Stomach (tissue), 19 donors: ENCODE measurements around the gene LMCD1. TPM values are rescaled to one million over a fixed set of nuclear protein-coding genes. Genes with fewer than 3 reads are reported as not detected.
A peak's percentile ranks its signal among the peaks of the same experiment; 100 is the strongest.

Source experiments
- DNase-seq, 2 donors: peaks; one replicate each; pipeline versions ENCODE4 v3.0.0 to v3.0.0-alpha.2; 2013 to 2019
- H3K27ac ChIP-seq, 5 donors: fragments of 200-600 bp in 4 of 5; sonication (generic) in 4 of 5; one replicate each; pipeline ENCODE4 v1.5.1; 2013 to 2019; ENCODE audit warnings: mild to moderate bottlenecking in 1 of 5, moderate library complexity in 1 of 5
- H3K27me3 ChIP-seq, 3 donors: fragments of 200-600 bp; sonication (generic); one replicate each; pipeline ENCODE4 v1.5.1; 2017 to 2019; ENCODE audit warnings: mixed run types in 1 of 3
- H3K36me3 ChIP-seq, 4 donors: fragments of 200-600 bp; sonication (generic); 1 replicate in 3 of 4; 2 replicates in 1 of 4; pipeline ENCODE4 v1.5.1; 2016 to 2019
- H3K4me1 ChIP-seq, 4 donors: fragments of 200-600 bp; sonication (generic); one replicate each; pipeline ENCODE4 v1.5.1; 2016 to 2019
- H3K4me3 ChIP-seq, 4 donors: fragments of 200-600 bp; sonication (generic) in 3 of 4; one replicate each; pipeline ENCODE4 v1.5.1; 2016 to 2019; ENCODE audit warnings: mild to moderate bottlenecking in 1 of 4
- H3K9me3 ChIP-seq, 4 donors: fragments of 200-600 bp; sonication (generic); one replicate each; pipeline ENCODE4 v1.5.1; 2016 to 2019
- EP300 ChIP-seq: sonication (generic); formaldehyde crosslinking; IDR thresholded peaks from one replicate; pipeline ENCODE4 v1.6.1; 2017; ENCODE audit warnings: antibody characterized with exemption
- POLR2A ChIP-seq, 4 donors: fragments of 450-650 bp; IDR thresholded peaks; one replicate each; pipeline ENCODE4 v1.6.1; 2016; ENCODE audit warnings: antibody characterized with exemption in 4 of 4, control low read depth in 2 of 4, mild to moderate bottlenecking in 1 of 4, moderate library complexity in 1 of 4
- POLR2AphosphoS5 ChIP-seq, 3 donors: sonication (generic); formaldehyde crosslinking; IDR thresholded peaks; one replicate each; pipeline ENCODE4 v1.6.1; 2016; ENCODE audit warnings: antibody characterized with exemption in 3 of 3
- WGBS, 5 donors: extraction: QIAGEN DNeasy Blood & Tissue Kit in 3 of 5; methylation state at CpG; one replicate each; pipeline versions ENCODE4 v1.1.5 to v1.1.7; 2013 to 2018; 5-methylcytosine and 5-hydroxymethylcytosine counted together
- intact Hi-C: fragments of 100-400 bp; cut with DNase I; formaldehyde crosslinking; loops from one replicate; pipeline ENCODE4 v1.15.1; 2023; ENCODE audit warnings: low total_unique reads
- long read RNA-seq, 10 donors: transcript quantifications; one replicate each; lab custom pipeline, GENCODE V29; 2026
- polyA plus RNA-seq, 3 donors: library from polyadenylated mRNA; stranded (reverse); fragments of 200-250 nt; gene quantifications; one replicate each; pipeline ENCODE4 v1.2.3, GENCODE V29; 2013
- total RNA-seq, 5 donors: library from RNA; depleted of rRNA; stranded (reverse); fragments of >200 nt; gene quantifications; one replicate each; pipeline versions ENCODE4 v1.1.0 to v1.2.3, GENCODE V29; 2014 to 2016
- TF ChIP-seq, protein P1 (sequence below), 7 experiments: fragments of 450-650 bp in 4 of 7; fragments of 200-600 bp in 3 of 7; sonication (generic) in 3 of 7; IDR thresholded peaks; one replicate each; pipeline ENCODE4 v1.5.1; 2016 to 2019; ENCODE audit warnings: antibody characterized with exemption in 7 of 7, control low read depth in 2 of 7, mild to moderate bottlenecking in 1 of 7
- donor health status: healthy with polysubstance abuse.
- donor health status: Bipolar disorder and iron deficiency.
- donor health status: healthy.

LMCD1 gene, protein sequence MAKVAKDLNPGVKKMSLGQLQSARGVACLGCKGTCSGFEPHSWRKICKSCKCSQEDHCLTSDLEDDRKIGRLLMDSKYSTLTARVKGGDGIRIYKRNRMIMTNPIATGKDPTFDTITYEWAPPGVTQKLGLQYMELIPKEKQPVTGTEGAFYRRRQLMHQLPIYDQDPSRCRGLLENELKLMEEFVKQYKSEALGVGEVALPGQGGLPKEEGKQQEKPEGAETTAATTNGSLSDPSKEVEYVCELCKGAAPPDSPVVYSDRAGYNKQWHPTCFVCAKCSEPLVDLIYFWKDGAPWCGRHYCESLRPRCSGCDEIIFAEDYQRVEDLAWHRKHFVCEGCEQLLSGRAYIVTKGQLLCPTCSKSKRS
- total RNA-seq: 10 to 100 TPM in 3 of 5 donors, under 1 TPM in 2; 0.58 to 42.3 (median 17.4) TPM
- polyA plus RNA-seq: 10 to 100 TPM; 21.0 to 60.2 (median 45.5) TPM
- long read RNA-seq, donor 1, full-length matches to known transcripts: 5 of 5 reads
- long read RNA-seq, donor 1, partial matches to known transcripts: 0 of 5 reads
- long read RNA-seq, donor 1, other reads (novel, unspliced or antisense): 0 of 5 reads
- long read RNA-seq, donor 2, full-length matches to known transcripts: 6 of 6 reads
- long read RNA-seq, donor 2, partial matches to known transcripts: 0 of 6 reads
- long read RNA-seq, donor 2, other reads (novel, unspliced or antisense): 0 of 6 reads
- long read RNA-seq, donor 3, partial matches to known transcripts: 0 of 1 reads
- long read RNA-seq, donor 3, other reads (novel, unspliced or antisense): 0 of 1 reads
- long read RNA-seq, donor 4, full-length matches to known transcripts: 1 of 1 reads
- long read RNA-seq, donor 4, partial matches to known transcripts: 0 of 1 reads
- long read RNA-seq, donor 4, other reads (novel, unspliced or antisense): 0 of 1 reads
- long read RNA-seq, donor 5, full-length matches to known transcripts: 5 of 5 reads
- long read RNA-seq, donor 5, partial matches to known transcripts: 0 of 5 reads
- long read RNA-seq, donor 5, other reads (novel, unspliced or antisense): 0 of 5 reads
- long read RNA-seq, donor 6: 0 reads
- long read RNA-seq, donor 7, full-length matches to known transcripts: 8 of 8 reads
- long read RNA-seq, donor 7, partial matches to known transcripts: 0 of 8 reads
- long read RNA-seq, donor 7, other reads (novel, unspliced or antisense): 0 of 8 reads
- long read RNA-seq, donor 8, full-length matches to known transcripts: 7 of 7 reads
- long read RNA-seq, donor 8, partial matches to known transcripts: 0 of 7 reads
- long read RNA-seq, donor 8, other reads (novel, unspliced or antisense): 0 of 7 reads
- long read RNA-seq, donor 9, full-length matches to known transcripts: 6 of 6 reads
- long read RNA-seq, donor 9, partial matches to known transcripts: 0 of 6 reads
- long read RNA-seq, donor 9, other reads (novel, unspliced or antisense): 0 of 6 reads
- long read RNA-seq, donor 10, full-length matches to known transcripts: 2 of 2 reads
- long read RNA-seq, donor 10, partial matches to known transcripts: 0 of 2 reads
- long read RNA-seq, donor 10, other reads (novel, unspliced or antisense): 0 of 2 reads

DNA sequence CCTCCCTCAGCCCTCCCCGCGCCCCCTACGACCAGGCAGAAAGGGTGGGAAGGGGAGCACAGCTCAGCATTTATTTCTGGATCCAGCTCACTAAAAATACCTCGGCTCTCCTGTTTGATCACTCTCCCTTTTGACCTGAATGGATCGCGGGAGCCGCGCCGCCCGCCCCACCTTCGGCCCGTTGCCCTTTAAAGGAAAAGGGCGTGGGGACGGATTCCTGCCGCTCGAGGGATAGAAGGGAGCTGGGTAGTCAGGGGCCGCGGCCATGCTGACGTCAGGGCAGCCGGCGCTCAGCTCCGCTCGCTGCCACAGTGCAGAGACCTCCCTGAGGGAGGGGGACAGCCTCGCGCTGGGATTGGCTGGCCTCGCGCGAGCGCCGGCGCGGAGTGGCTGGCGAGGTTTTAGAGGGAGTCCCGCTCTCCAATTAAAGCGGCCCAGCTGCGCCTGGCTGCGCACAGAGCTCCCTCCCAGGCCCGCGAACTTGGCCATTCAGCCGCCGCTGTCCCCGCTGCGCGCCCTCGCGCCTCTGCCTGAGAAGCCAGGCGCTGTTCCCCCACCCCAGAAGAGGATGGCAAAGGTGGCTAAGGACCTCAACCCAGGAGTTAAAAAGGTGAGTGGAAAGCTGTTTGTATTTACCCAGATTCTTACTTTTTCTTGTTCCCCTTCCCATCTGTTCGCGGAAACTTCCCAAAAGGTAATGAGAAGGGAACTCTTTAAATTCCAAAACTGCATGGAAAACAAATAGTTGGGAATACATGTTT is at the start of gene LMCD1:
Gene LMCD1, plus strand, starts transcription at position 453 of the 761 bp plus-strand sequence. Its CDS starts 116 bp downstream, at position 569.
- intact Hi-C loops: no loop called here

DNA sequence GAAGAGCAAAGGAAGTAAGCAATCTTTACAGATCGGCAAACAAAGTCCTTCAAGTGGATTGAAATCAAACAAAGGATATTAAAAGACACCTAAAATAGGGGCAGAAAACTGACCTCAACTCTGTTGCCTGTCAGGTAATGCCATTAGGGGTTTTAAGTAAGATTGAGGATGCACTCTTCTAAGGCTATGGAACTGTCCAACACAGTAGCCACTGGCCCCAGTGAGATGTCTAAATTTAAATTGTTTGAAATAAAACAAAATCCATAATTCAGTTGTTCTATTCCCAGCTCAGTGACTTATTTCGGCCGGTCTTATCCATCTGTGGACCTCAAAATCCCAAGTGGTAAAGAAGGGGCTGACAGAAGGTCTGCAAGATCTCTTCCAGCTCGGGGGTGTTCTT is 49.5 kb upstream of the LMCD1 start:
- TF ChIP-seq EP300 (no peak), POLR2AphosphoS5 (IDR thresholded peaks at IDR 0.05) (no peak), POLR2A (IDR thresholded peaks at IDR 0.05) (no peak)
- TF ChIP-seq, protein P1, sequence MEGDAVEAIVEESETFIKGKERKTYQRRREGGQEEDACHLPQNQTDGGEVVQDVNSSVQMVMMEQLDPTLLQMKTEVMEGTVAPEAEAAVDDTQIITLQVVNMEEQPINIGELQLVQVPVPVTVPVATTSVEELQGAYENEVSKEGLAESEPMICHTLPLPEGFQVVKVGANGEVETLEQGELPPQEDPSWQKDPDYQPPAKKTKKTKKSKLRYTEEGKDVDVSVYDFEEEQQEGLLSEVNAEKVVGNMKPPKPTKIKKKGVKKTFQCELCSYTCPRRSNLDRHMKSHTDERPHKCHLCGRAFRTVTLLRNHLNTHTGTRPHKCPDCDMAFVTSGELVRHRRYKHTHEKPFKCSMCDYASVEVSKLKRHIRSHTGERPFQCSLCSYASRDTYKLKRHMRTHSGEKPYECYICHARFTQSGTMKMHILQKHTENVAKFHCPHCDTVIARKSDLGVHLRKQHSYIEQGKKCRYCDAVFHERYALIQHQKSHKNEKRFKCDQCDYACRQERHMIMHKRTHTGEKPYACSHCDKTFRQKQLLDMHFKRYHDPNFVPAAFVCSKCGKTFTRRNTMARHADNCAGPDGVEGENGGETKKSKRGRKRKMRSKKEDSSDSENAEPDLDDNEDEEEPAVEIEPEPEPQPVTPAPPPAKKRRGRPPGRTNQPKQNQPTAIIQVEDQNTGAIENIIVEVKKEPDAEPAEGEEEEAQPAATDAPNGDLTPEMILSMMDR (IDR thresholded peaks at IDR 0.05): no peak
- intact Hi-C loops: no loop called here
- no peak overlapping the region for H3K27ac ChIP-seq
- DNase-seq: no peak
- no peaks in the 10 kb centered on the region for H3K4me1 ChIP-seq
- no peak overlapping the region for H3K4me3 ChIP-seq
- no peaks in the 10 kb centered on the region for H3K9me3 ChIP-seq
- no peaks in the 10 kb centered on the region for H3K36me3 ChIP-seq
- no peaks in the 10 kb centered on the region for H3K27me3 ChIP-seq
- 76 to 86% (median 80%) methylated on average over 4 of the region's 4 CpGs for WGBS, 5 donors

More for the DNA sequence above, at the start of gene LMCD1:
- 1 to 2% (median 1%) methylated on average over 21 to 49 of the region's 49 CpGs for WGBS, 5 donors
- H3K9me3 ChIP-seq: no peaks in the 10 kb centered on the region
- no peaks in the 10 kb centered on the region for H3K36me3 ChIP-seq
- peak within 1 kb of the TSS; percentile 87 to 95 (median 90) for H3K27ac ChIP-seq
- H3K27me3 ChIP-seq: no peaks in the 10 kb centered on the region
- peak; percentile 96 to 98 for DNase-seq
- peak within 1 kb of the TSS; percentile 41 to 52 (median 46) for H3K4me3 ChIP-seq
- peaks cover 24 to 60% (median 45%) of the 10 kb centered on the region in 4 donors for H3K4me1 ChIP-seq
- TF ChIP-seq POLR2AphosphoS5 (IDR thresholded peaks at IDR 0.05) (peak; percentile 71 to 92 (median 92)), POLR2A (IDR thresholded peaks at IDR 0.05) (peak in 2 of 4 donors; percentile 19 to 31), EP300 (no peak)
- TF ChIP-seq, protein P1 (IDR thresholded peaks at IDR 0.05): peak in 1 of 7 experiments; percentile 28

DNA sequence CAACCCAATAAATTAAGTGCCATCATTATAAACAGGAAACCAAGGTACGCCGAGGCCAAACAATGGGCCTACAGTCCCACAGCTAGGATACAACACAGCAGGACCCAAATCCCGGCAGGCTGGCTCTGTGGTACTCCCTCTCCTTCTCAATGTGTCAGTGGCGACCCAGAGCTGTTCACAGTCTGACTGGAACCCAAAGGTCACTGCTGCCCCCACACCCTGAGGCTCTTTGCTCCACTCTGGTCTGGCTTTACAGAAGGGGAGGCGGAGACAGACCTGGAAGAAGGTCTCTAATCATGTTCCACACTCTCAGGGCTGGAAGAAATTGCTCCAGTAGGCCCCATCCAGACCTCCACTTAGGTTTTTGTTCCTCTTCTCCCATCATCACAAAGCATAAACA is 48.5 kb upstream of the LMCD1 start:
- WGBS, 5 donors: 88 to 96% (median 92%) methylated on average over 5 of the region's 5 CpGs
- intact Hi-C loops: no loop called here

More for the DNA sequence above, 48.5 kb upstream of the LMCD1 start:
- no peak overlapping the region for H3K4me3 ChIP-seq
- H3K36me3 ChIP-seq: no peaks in the 10 kb centered on the region
- DNase-seq: no peak
- H3K27me3 ChIP-seq: no peaks in the 10 kb centered on the region
- no peaks in the 10 kb centered on the region for H3K9me3 ChIP-seq
- H3K27ac ChIP-seq: no peak overlapping the region
- H3K4me1 ChIP-seq: no peaks in the 10 kb centered on the region
- TF ChIP-seq EP300 (no peak), POLR2AphosphoS5 (IDR thresholded peaks at IDR 0.05) (no peak), POLR2A (IDR thresholded peaks at IDR 0.05) (no peak)
- TF ChIP-seq, protein P1 (IDR thresholded peaks at IDR 0.05): no peak
